Loucy (cell line): Measurements from ENCODE around the gene CD27.
A peak's percentile ranks its signal among the peaks of the same experiment; 100 is the strongest.

Source experiments
- H2AFZ ChIP-seq: fragments of 200-600 bp; sonication (generic); 2 replicates; pipeline ENCODE4 v1.6.0; 2016; ENCODE audit warnings: antibody characterized with exemption, mild to moderate bottlenecking, low read length, moderate library complexity
- H3F3A ChIP-seq: fragments of 200-600 bp; 2 replicates; pipeline ENCODE4 v1.6.0; 2016; ENCODE audit warnings: antibody characterized with exemption, low read depth, mild to moderate bottlenecking
- H3K27me3 ChIP-seq: fragments of 200-600 bp; sonication (generic); 2 replicates; pipeline ENCODE4 v1.6.1; 2014; ENCODE audit warnings: low read length, mild to moderate bottlenecking; ENCODE audit not compliant: insufficient read depth, poor library complexity, severe bottlenecking
- H3K36me3 ChIP-seq: fragments of 200-600 bp; sonication (generic); 2 replicates; pipeline ENCODE4 v1.6.1; 2016; ENCODE audit warnings: low read length; ENCODE audit not compliant: insufficient read depth
- H3K4me1 ChIP-seq: fragments of 200-600 bp; sonication (generic); 2 replicates; pipeline ENCODE4 v1.5.1; 2014; ENCODE audit warnings: low read length, mild to moderate bottlenecking; ENCODE audit not compliant: insufficient read depth, poor library complexity, severe bottlenecking
- H3K4me2 ChIP-seq: fragments of 200-600 bp; sonication (generic); 2 replicates; pipeline ENCODE4 v1.6.0; 2014; ENCODE audit warnings: antibody characterized with exemption, low read length, low read depth, mild to moderate bottlenecking; ENCODE audit not compliant: poor library complexity, severe bottlenecking
- H3K4me3 ChIP-seq: fragments of 200-600 bp; sonication (generic); 2 replicates; pipeline ENCODE4 v1.5.1; 2014; ENCODE audit warnings: low read length, mild to moderate bottlenecking, mixed read lengths; ENCODE audit not compliant: poor library complexity, severe bottlenecking
- H3K79me2 ChIP-seq: fragments of 200-600 bp; sonication (generic); 2 replicates; pipeline ENCODE4 v1.6.1; 2014; ENCODE audit warnings: low read length; ENCODE audit not compliant: insufficient read depth
- H3K9ac ChIP-seq: fragments of 200-600 bp; sonication (generic); 2 replicates; pipeline ENCODE4 v1.6.0; 2014; ENCODE audit warnings: mild to moderate bottlenecking, low read depth, low read length, moderate library complexity; ENCODE audit not compliant: poor library complexity, severe bottlenecking
- H3K9me2 ChIP-seq: fragments of 200-600 bp; sonication (generic); replicated peaks from 2 replicates; pipeline ENCODE4 v1.6.1; 2016; ENCODE audit warnings: low read depth, low read length, mixed read lengths
- H3K9me3 ChIP-seq: fragments of 200-600 bp; sonication (generic); 2 replicates; pipeline ENCODE4 v1.6.1; 2014; ENCODE audit warnings: mild to moderate bottlenecking, antibody characterized with exemption, low read length, low read depth; ENCODE audit not compliant: insufficient read depth
- H4K20me1 ChIP-seq: fragments of 200-600 bp; sonication (generic); 2 replicates; pipeline ENCODE4 v1.6.0; 2014; ENCODE audit warnings: antibody characterized with exemption, low read length, mild to moderate bottlenecking; ENCODE audit not compliant: insufficient read depth, poor library complexity, severe bottlenecking
- EZH2phosphoT487 ChIP-seq: fragments of 200-600 bp; IDR thresholded peaks from 2 replicates; pipeline ENCODE4 v1.6.1; 2018; ENCODE audit warnings: antibody characterized with exemption, mild to moderate bottlenecking, moderate library complexity, borderline replicate concordance
- TF ChIP-seq, protein P1 (sequence below): fragments of 200-600 bp; sonication (generic); conservative IDR thresholded peaks from 2 replicates; pipeline ENCODE4 v1.5.1; 2014; ENCODE audit warnings: mild to moderate bottlenecking, antibody characterized with exemption, low read length

Gene CD27

DNA sequence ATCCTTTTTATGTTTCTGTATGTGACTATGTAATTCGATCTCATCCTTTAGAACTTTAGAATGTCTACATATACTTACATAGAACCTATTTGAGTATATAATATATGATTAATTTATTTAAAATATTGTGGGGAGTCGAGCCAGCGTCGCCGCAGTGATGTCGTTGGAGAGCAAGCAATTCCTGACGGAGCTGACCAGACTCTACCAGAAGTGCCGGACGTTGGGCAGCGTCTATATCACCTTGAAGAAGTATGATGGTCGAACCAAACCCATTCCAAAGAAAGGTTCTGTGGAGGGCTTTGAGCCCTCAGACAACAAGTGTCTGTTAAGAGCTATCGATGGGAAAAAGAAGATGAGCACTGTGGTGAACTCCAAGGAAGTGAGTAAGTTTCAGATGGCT is 6.4 kb upstream of the CD27 start:
- no peaks in the 10 kb centered on the region for H3K9me3 ChIP-seq
- H3K27me3 ChIP-seq, result no peaks in the 10 kb centered on the region
- no peak overlapping the region for H3K9ac ChIP-seq
- no peak overlapping the region for H3K4me2 ChIP-seq
- H2AFZ ChIP-seq, result no peak overlapping the region
- TF ChIP-seq, protein P1, sequence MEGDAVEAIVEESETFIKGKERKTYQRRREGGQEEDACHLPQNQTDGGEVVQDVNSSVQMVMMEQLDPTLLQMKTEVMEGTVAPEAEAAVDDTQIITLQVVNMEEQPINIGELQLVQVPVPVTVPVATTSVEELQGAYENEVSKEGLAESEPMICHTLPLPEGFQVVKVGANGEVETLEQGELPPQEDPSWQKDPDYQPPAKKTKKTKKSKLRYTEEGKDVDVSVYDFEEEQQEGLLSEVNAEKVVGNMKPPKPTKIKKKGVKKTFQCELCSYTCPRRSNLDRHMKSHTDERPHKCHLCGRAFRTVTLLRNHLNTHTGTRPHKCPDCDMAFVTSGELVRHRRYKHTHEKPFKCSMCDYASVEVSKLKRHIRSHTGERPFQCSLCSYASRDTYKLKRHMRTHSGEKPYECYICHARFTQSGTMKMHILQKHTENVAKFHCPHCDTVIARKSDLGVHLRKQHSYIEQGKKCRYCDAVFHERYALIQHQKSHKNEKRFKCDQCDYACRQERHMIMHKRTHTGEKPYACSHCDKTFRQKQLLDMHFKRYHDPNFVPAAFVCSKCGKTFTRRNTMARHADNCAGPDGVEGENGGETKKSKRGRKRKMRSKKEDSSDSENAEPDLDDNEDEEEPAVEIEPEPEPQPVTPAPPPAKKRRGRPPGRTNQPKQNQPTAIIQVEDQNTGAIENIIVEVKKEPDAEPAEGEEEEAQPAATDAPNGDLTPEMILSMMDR, result no peak
- no peak for TF ChIP-seq EZH2phosphoT487
- H3K79me2 ChIP-seq, result no peaks in the 10 kb centered on the region
- H3F3A ChIP-seq, result no peaks in the 10 kb centered on the region
- no peak overlapping the region for H3K4me3 ChIP-seq
- no peaks in the 10 kb centered on the region for H3K9me2 ChIP-seq
- H3K4me1 ChIP-seq, result peaks cover 4% of the 10 kb centered on the region
- no peaks in the 10 kb centered on the region for H3K36me3 ChIP-seq
- H4K20me1 ChIP-seq, result no peaks in the 10 kb centered on the region

GRCh38 chr12:6440391-6440790 is 4.4 kb upstream of the CD27 start:
- Histone ChIP-seq H3K79me2 (no peaks in the 10 kb centered on the region), H3K4me1 (peaks cover 11% of the 10 kb centered on the region), H3K27me3 (no peaks in the 10 kb centered on the region)

GRCh38 chr12:6442836-6443235 is 1.9 kb upstream of the CD27 start:
- Histone ChIP-seq H3K4me3 (no peak overlapping the region), H4K20me1 (no peaks in the 10 kb centered on the region), H3K79me2 (no peaks in the 10 kb centered on the region), H3K9me2 (no peaks in the 10 kb centered on the region), H3K4me2 (peak overlapping the region; percentile 40), H3K36me3 (no peaks in the 10 kb centered on the region), H3K27me3 (no peaks in the 10 kb centered on the region), H3K9ac (peak overlapping the region; percentile 32), H3K4me1 (peaks cover 20% of the 10 kb centered on the region), H3F3A (no peaks in the 10 kb centered on the region), H3K9me3 (no peaks in the 10 kb centered on the region), H2AFZ (no peak overlapping the region)
- TF ChIP-seq, protein P1, result no peak
- TF ChIP-seq EZH2phosphoT487, result no peak

More at GRCh38 chr12:6440391-6440790, 4.4 kb upstream of the CD27 start:
- Histone ChIP-seq H3K9me2 (no peaks in the 10 kb centered on the region), H3F3A (no peaks in the 10 kb centered on the region), H3K4me2 (no peak overlapping the region), H3K4me3 (no peak overlapping the region), H3K36me3 (no peaks in the 10 kb centered on the region), H2AFZ (no peak overlapping the region), H3K9me3 (no peaks in the 10 kb centered on the region), H3K9ac (no peak overlapping the region), H4K20me1 (no peaks in the 10 kb centered on the region)
- TF ChIP-seq EZH2phosphoT487, result no peak
- TF ChIP-seq, protein P1, result no peak
